GM12878 (cell line): Measurements from ENCODE around the gene GOLGA6A.

Experiments used
- CEBPB ChIP-seq, 2 experiments: fragments of 150-350 bp in 1 of 2; IDR thresholded peaks; 2 replicates each; pipeline ENCODE4 v1.6.1; 2012 to 2014; ENCODE audit warnings: low read depth in 2 of 2, low read length in 2 of 2, borderline replicate concordance in 1 of 2, inconsistent platforms in 1 of 2
- EGR1 ChIP-seq, 2 experiments: IDR thresholded peaks; 1 replicate in 1 of 2; 2 replicates in 1 of 2; pipeline ENCODE4 v1.6.1; 2011 to 2012; ENCODE audit warnings: low read depth in 2 of 2, low read length in 2 of 2, borderline replicate concordance in 1 of 2, mild to moderate bottlenecking in 1 of 2, moderate library complexity in 1 of 2
- KAT2A ChIP-seq: conservative IDR thresholded peaks from 2 replicates; pipeline ENCODE4 v1.6.1; 2011; ENCODE audit warnings: low read depth, low read length; ENCODE audit not compliant: control insufficient read depth
- KDM1A ChIP-seq: fragments of 200-600 bp; sonication (generic); IDR thresholded peaks from 2 replicates; pipeline ENCODE4 v1.6.1; 2016; ENCODE audit warnings: borderline replicate concordance
- MEF2B ChIP-seq: fragments of 450-650 bp; IDR thresholded peaks from 2 replicates; pipeline ENCODE4 v1.6.1; 2018; ENCODE audit warnings: mild to moderate bottlenecking, moderate library complexity; ENCODE audit not compliant: partially characterized antibody, poor library complexity, severe bottlenecking
- POLR2A ChIP-seq: IDR thresholded peaks from 2 replicates; pipeline ENCODE4 v1.6.1; 2011; ENCODE audit warnings: low read depth, mild to moderate bottlenecking, low read length
- POLR2AphosphoS2 ChIP-seq: IDR thresholded peaks from 2 replicates; pipeline ENCODE4 v1.6.1; 2011; ENCODE audit warnings: low read depth, mild to moderate bottlenecking, low read length, improper control_type of control experiment, moderate library complexity
- POLR2AphosphoS5 ChIP-seq: IDR thresholded peaks from 2 replicates; pipeline ENCODE4 v1.6.1; 2011; ENCODE audit warnings: mild to moderate bottlenecking, low read length, inconsistent platforms
- RAD51 ChIP-seq: fragments of 450-650 bp; IDR thresholded peaks from 2 replicates; pipeline ENCODE4 v1.6.1; 2016; ENCODE audit warnings: moderate library complexity, mild to moderate bottlenecking, inconsistent platforms
- YBX1 ChIP-seq: fragments of 450-650 bp; IDR thresholded peaks from 2 replicates; pipeline ENCODE4 v1.6.1; 2016; ENCODE audit warnings: antibody characterized with exemption
- YY1 ChIP-seq: IDR thresholded peaks from 2 replicates; pipeline ENCODE4 v1.6.1; 2011; ENCODE audit warnings: low read depth, mild to moderate bottlenecking, low read length
- TF ChIP-seq, protein P1 (sequence below): IDR thresholded peaks from 2 replicates; pipeline ENCODE4 v1.6.1; 2012; ENCODE audit warnings: mild to moderate bottlenecking, low read depth, low read length
- TF ChIP-seq, protein P2 (sequence below), 3 experiments: IDR thresholded peaks in 2 of 3; conservative IDR thresholded peaks in 1 of 3; 2 replicates each; pipeline ENCODE4 v1.5.1; 2011; ENCODE audit warnings: low read depth in 3 of 3, low read length in 3 of 3, mild to moderate bottlenecking in 3 of 3, control low read depth in 2 of 3, moderate library complexity in 2 of 3, inconsistent platforms in 1 of 3, mixed read lengths in 1 of 3; ENCODE audit not compliant: control insufficient read depth in 2 of 3, insufficient read depth in 1 of 3; ENCODE audit errors: extremely low read depth in 1 of 3
- TF ChIP-seq, protein P3 (sequence below): IDR thresholded peaks from 2 replicates; pipeline ENCODE4 v1.6.1; 2011; ENCODE audit warnings: borderline replicate concordance, low read depth, mild to moderate bottlenecking, moderate library complexity, mixed read lengths, low read length; ENCODE audit not compliant: insufficient read depth; ENCODE audit errors: extremely low read length

DNA sequence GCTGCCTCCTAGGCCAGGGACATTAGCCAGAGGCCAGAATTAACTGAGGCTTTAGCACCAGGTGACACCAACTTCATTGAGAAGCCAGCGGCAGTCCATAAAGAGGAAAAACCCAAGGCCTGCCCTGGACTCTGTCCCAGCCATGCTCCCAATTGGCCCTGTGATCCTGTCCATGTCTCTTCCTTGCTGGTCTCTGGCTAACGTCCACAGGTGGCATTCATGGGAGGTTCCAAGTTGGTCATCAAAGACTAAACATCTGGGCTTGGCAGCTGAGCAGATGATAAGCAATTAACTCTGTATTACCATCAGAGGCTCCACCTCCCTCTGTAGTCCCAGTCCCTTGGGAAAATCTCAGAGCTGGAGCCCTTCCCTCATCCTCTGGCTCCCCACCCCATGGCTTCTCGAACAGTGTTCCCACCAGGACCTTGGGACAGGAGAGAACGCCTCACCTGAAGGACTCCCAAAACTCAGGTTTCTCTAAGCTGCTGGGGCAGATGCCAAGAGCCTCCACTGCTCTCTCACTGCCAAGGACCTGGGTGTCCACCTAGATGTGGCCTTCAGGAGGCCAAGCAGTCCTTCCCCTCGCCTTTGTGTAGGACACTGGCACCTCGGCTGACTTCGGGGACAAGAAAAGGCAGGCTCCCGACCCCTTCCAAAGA is 40.4 kb downstream of the GOLGA6A start:
- TF ChIP-seq, protein P1, sequence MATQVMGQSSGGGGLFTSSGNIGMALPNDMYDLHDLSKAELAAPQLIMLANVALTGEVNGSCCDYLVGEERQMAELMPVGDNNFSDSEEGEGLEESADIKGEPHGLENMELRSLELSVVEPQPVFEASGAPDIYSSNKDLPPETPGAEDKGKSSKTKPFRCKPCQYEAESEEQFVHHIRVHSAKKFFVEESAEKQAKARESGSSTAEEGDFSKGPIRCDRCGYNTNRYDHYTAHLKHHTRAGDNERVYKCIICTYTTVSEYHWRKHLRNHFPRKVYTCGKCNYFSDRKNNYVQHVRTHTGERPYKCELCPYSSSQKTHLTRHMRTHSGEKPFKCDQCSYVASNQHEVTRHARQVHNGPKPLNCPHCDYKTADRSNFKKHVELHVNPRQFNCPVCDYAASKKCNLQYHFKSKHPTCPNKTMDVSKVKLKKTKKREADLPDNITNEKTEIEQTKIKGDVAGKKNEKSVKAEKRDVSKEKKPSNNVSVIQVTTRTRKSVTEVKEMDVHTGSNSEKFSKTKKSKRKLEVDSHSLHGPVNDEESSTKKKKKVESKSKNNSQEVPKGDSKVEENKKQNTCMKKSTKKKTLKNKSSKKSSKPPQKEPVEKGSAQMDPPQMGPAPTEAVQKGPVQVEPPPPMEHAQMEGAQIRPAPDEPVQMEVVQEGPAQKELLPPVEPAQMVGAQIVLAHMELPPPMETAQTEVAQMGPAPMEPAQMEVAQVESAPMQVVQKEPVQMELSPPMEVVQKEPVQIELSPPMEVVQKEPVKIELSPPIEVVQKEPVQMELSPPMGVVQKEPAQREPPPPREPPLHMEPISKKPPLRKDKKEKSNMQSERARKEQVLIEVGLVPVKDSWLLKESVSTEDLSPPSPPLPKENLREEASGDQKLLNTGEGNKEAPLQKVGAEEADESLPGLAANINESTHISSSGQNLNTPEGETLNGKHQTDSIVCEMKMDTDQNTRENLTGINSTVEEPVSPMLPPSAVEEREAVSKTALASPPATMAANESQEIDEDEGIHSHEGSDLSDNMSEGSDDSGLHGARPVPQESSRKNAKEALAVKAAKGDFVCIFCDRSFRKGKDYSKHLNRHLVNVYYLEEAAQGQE = no peak
- no peak for TF ChIP-seq POLR2AphosphoS2
- TF ChIP-seq, protein P2, sequence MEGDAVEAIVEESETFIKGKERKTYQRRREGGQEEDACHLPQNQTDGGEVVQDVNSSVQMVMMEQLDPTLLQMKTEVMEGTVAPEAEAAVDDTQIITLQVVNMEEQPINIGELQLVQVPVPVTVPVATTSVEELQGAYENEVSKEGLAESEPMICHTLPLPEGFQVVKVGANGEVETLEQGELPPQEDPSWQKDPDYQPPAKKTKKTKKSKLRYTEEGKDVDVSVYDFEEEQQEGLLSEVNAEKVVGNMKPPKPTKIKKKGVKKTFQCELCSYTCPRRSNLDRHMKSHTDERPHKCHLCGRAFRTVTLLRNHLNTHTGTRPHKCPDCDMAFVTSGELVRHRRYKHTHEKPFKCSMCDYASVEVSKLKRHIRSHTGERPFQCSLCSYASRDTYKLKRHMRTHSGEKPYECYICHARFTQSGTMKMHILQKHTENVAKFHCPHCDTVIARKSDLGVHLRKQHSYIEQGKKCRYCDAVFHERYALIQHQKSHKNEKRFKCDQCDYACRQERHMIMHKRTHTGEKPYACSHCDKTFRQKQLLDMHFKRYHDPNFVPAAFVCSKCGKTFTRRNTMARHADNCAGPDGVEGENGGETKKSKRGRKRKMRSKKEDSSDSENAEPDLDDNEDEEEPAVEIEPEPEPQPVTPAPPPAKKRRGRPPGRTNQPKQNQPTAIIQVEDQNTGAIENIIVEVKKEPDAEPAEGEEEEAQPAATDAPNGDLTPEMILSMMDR (IDR thresholded peaks at IDR 0.05 in 2 of 3, conservative IDR thresholded peaks at IDR 0.05 in 1 of 3; ENCODE audit: control insufficient read depth in 2 of 3, extremely low read depth in 1 of 3, insufficient read depth in 1 of 3, low read depth in 3 of 3, low read length in 3 of 3) = no peak
- no peak for TF ChIP-seq YY1
- no peak for TF ChIP-seq POLR2A
- no peak for TF ChIP-seq POLR2AphosphoS5
- TF ChIP-seq, protein P3, sequence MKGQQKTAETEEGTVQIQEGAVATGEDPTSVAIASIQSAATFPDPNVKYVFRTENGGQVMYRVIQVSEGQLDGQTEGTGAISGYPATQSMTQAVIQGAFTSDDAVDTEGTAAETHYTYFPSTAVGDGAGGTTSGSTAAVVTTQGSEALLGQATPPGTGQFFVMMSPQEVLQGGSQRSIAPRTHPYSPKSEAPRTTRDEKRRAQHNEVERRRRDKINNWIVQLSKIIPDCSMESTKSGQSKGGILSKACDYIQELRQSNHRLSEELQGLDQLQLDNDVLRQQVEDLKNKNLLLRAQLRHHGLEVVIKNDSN = no peak
- no peak for TF ChIP-seq MEF2B
- TF ChIP-seq YBX1 = no peak
- no peak for TF ChIP-seq KAT2A
- no peak for TF ChIP-seq RAD51
- no peak for TF ChIP-seq CEBPB (IDR thresholded peaks at IDR 0.05; ENCODE audit: borderline replicate concordance in 1 of 2, low read depth in 2 of 2, low read length in 2 of 2)
- no peak for TF ChIP-seq KDM1A
- no peak for TF ChIP-seq EGR1 (IDR thresholded peaks at IDR 0.05; ENCODE audit: borderline replicate concordance in 1 of 2, low read depth in 2 of 2, low read length in 2 of 2)
